Loucy (cell line): Measurements from ENCODE around the gene PRDM10.

Experiments used
- H2AFZ ChIP-seq: fragments of 200-600 bp; sonication (generic); 2 replicates; pipeline ENCODE4 v1.6.0; 2016; ENCODE audit warnings: antibody characterized with exemption, mild to moderate bottlenecking, low read length, moderate library complexity
- H3F3A ChIP-seq: fragments of 200-600 bp; 2 replicates; pipeline ENCODE4 v1.6.0; 2016; ENCODE audit warnings: antibody characterized with exemption, low read depth, mild to moderate bottlenecking
- H3K27me3 ChIP-seq: fragments of 200-600 bp; sonication (generic); 2 replicates; pipeline ENCODE4 v1.6.1; 2014; ENCODE audit warnings: low read length, mild to moderate bottlenecking; ENCODE audit not compliant: insufficient read depth, poor library complexity, severe bottlenecking
- H3K36me3 ChIP-seq: fragments of 200-600 bp; sonication (generic); 2 replicates; pipeline ENCODE4 v1.6.1; 2016; ENCODE audit warnings: low read length; ENCODE audit not compliant: insufficient read depth
- H3K4me1 ChIP-seq: fragments of 200-600 bp; sonication (generic); 2 replicates; pipeline ENCODE4 v1.5.1; 2014; ENCODE audit warnings: low read length, mild to moderate bottlenecking; ENCODE audit not compliant: insufficient read depth, poor library complexity, severe bottlenecking
- H3K4me2 ChIP-seq: fragments of 200-600 bp; sonication (generic); 2 replicates; pipeline ENCODE4 v1.6.0; 2014; ENCODE audit warnings: antibody characterized with exemption, low read length, low read depth, mild to moderate bottlenecking; ENCODE audit not compliant: poor library complexity, severe bottlenecking
- H3K4me3 ChIP-seq: fragments of 200-600 bp; sonication (generic); 2 replicates; pipeline ENCODE4 v1.5.1; 2014; ENCODE audit warnings: low read length, mild to moderate bottlenecking, mixed read lengths; ENCODE audit not compliant: poor library complexity, severe bottlenecking
- H3K79me2 ChIP-seq: fragments of 200-600 bp; sonication (generic); 2 replicates; pipeline ENCODE4 v1.6.1; 2014; ENCODE audit warnings: low read length; ENCODE audit not compliant: insufficient read depth
- H3K9ac ChIP-seq: fragments of 200-600 bp; sonication (generic); 2 replicates; pipeline ENCODE4 v1.6.0; 2014; ENCODE audit warnings: mild to moderate bottlenecking, low read depth, low read length, moderate library complexity; ENCODE audit not compliant: poor library complexity, severe bottlenecking
- H3K9me2 ChIP-seq: fragments of 200-600 bp; sonication (generic); replicated peaks from 2 replicates; pipeline ENCODE4 v1.6.1; 2016; ENCODE audit warnings: low read depth, low read length, mixed read lengths
- H3K9me3 ChIP-seq: fragments of 200-600 bp; sonication (generic); 2 replicates; pipeline ENCODE4 v1.6.1; 2014; ENCODE audit warnings: mild to moderate bottlenecking, antibody characterized with exemption, low read length, low read depth; ENCODE audit not compliant: insufficient read depth
- H4K20me1 ChIP-seq: fragments of 200-600 bp; sonication (generic); 2 replicates; pipeline ENCODE4 v1.6.0; 2014; ENCODE audit warnings: antibody characterized with exemption, low read length, mild to moderate bottlenecking; ENCODE audit not compliant: insufficient read depth, poor library complexity, severe bottlenecking
- EZH2phosphoT487 ChIP-seq: fragments of 200-600 bp; IDR thresholded peaks from 2 replicates; pipeline ENCODE4 v1.6.1; 2018; ENCODE audit warnings: antibody characterized with exemption, mild to moderate bottlenecking, moderate library complexity, borderline replicate concordance
- TF ChIP-seq, protein P1 (sequence below): fragments of 200-600 bp; sonication (generic); conservative IDR thresholded peaks from 2 replicates; pipeline ENCODE4 v1.5.1; 2014; ENCODE audit warnings: mild to moderate bottlenecking, antibody characterized with exemption, low read length

Gene PRDM10

DNA sequence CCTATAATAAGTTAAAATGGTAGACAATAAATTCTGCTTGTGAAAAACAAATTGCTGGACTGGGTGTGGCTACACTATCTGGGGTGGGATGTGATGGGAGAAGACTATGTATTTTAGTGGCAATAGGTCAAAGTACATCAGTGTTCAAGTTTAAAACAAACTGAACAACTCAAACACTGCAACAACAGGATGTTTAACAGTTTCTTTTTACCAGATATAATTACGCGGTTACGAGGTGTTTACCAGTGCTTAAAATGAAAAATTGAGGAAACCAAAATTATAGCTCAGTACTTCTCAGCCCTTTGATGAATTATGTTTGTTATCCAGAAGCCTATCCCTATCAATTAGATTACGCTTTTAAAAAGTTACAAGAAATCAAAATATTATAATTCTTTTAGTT is 3.2 kb downstream of the PRDM10 start:
- Histone ChIP-seq H3K4me3 (no peak overlapping the region), H3K27me3 (no peaks in the 10 kb centered on the region), H3K4me2 (peak overlapping the region; percentile 89), H3K9me3 (no peaks in the 10 kb centered on the region), H3K4me1 (peaks cover 28% of the 10 kb centered on the region), H3K36me3 (no peaks in the 10 kb centered on the region), H4K20me1 (peaks cover 14% of the 10 kb centered on the region), H3K79me2 (peaks cover 59% of the 10 kb centered on the region), H2AFZ (no peak overlapping the region), H3F3A (no peaks in the 10 kb centered on the region), H3K9me2 (no peaks in the 10 kb centered on the region), H3K9ac (no peak overlapping the region)
- TF ChIP-seq, protein P1, sequence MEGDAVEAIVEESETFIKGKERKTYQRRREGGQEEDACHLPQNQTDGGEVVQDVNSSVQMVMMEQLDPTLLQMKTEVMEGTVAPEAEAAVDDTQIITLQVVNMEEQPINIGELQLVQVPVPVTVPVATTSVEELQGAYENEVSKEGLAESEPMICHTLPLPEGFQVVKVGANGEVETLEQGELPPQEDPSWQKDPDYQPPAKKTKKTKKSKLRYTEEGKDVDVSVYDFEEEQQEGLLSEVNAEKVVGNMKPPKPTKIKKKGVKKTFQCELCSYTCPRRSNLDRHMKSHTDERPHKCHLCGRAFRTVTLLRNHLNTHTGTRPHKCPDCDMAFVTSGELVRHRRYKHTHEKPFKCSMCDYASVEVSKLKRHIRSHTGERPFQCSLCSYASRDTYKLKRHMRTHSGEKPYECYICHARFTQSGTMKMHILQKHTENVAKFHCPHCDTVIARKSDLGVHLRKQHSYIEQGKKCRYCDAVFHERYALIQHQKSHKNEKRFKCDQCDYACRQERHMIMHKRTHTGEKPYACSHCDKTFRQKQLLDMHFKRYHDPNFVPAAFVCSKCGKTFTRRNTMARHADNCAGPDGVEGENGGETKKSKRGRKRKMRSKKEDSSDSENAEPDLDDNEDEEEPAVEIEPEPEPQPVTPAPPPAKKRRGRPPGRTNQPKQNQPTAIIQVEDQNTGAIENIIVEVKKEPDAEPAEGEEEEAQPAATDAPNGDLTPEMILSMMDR = no peak
- TF ChIP-seq EZH2phosphoT487 = no peak

DNA sequence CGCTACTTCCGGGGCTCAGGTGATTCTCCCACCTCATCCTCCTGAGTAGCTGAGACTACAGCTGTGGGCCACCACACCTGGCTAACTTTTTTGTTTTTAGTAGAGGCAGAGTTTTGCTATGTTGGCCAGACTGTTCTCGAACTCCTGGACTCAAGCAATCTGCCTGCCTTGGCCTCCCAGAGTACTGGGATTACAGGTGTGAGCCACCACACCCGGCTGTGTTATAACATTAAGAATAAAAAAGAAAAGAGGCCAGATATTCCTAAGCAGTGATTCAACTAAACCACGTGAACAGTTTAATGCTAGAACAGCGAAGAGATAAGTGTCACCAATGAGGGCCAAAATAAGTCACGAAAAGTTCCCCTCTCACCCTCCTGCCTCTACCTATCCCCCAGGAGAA is 3.7 kb downstream of the PRDM10 start:
- Histone ChIP-seq H3F3A (no peaks in the 10 kb centered on the region), H3K4me3 (no peak overlapping the region), H3K36me3 (no peaks in the 10 kb centered on the region), H4K20me1 (peaks cover 14% of the 10 kb centered on the region), H3K4me1 (peaks cover 23% of the 10 kb centered on the region), H2AFZ (no peak overlapping the region), H3K27me3 (no peaks in the 10 kb centered on the region), H3K9ac (no peak overlapping the region), H3K79me2 (peaks cover 59% of the 10 kb centered on the region), H3K4me2 (no peak overlapping the region), H3K9me2 (no peaks in the 10 kb centered on the region), H3K9me3 (no peaks in the 10 kb centered on the region)
- TF ChIP-seq EZH2phosphoT487 = no peak
- TF ChIP-seq, protein P1 = no peak

DNA sequence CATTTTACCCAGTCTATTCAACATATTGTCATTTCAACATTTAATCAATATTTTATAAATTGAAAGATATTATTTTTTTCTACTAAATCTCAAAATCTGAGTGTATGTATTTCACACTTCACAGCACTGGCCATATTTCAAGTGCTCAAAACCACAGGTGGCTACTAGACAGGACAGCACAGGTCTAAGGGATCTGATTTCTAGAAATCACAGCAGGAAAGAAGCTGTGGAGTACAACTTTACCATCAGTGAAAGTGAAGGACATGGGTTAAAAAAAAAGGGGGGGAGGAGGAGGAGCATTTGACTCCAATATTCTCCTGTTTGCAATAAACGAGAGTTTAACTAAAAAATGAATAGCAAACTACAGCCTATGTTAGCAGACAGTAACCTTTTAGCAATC is 4.5 kb downstream of the PRDM10 start:
- H3K79me2 ChIP-seq = peaks cover 63% of the 10 kb centered on the region
- H2AFZ ChIP-seq = no peak overlapping the region
- peaks cover 22% of the 10 kb centered on the region for H3K4me1 ChIP-seq
- no peak overlapping the region for H3K4me2 ChIP-seq
- H3K4me3 ChIP-seq = no peak overlapping the region
- H4K20me1 ChIP-seq = peaks cover 14% of the 10 kb centered on the region
- H3K36me3 ChIP-seq = no peaks in the 10 kb centered on the region
- H3K9me2 ChIP-seq = no peaks in the 10 kb centered on the region
- H3K27me3 ChIP-seq = no peaks in the 10 kb centered on the region
- TF ChIP-seq, protein P1 = no peak
- TF ChIP-seq EZH2phosphoT487 = no peak
- H3K9ac ChIP-seq = no peak overlapping the region
- no peaks in the 10 kb centered on the region for H3F3A ChIP-seq
- H3K9me3 ChIP-seq = no peaks in the 10 kb centered on the region
